GM18868 (cell line): Measurements from ENCODE around the gene SRGAP2B.
"Not testable (repeated sequence)": the region's sequence is repeated elsewhere in the genome, so short reads cannot be mapped to it uniquely, and the experiment has no call there.

ENCODE experiments used
- ATAC-seq: cut with Tn5 transposase; IDR thresholded peaks from one replicate; pipeline ENCODE4 v1.9.1; 2021; ENCODE audit warnings: mild to moderate bottlenecking, moderate library complexity; ENCODE audit not compliant: unreplicated experiment

SRGAP2B gene

GRCh38 chr1:145047553-145047952 is 47.6 kb downstream of the SRGAP2B start:
- peak; percentile 89 for ATAC-seq

GRCh38 chr1:145045571-145046273 is 49.4 kb downstream of the SRGAP2B start:
- not testable (repeated sequence) for ATAC-seq

- ATAC-seq = peak; percentile 81
These were observed 53.6 kb downstream of the SRGAP2B start for GRCh38 chr1:145041519-145041918.

GRCh38 chr1:145036019-145036418 is 59.1 kb downstream of the SRGAP2B start:
- not testable (repeated sequence) for ATAC-seq

GRCh38 chr1:145033523-145033922 is 61.6 kb downstream of the SRGAP2B start:
- not testable (repeated sequence) for ATAC-seq

GRCh38 chr1:145027251-145027650 is 67.9 kb downstream of the SRGAP2B start:
- not testable (repeated sequence) for ATAC-seq

GRCh38 chr1:145025286-145025685 is 69.8 kb downstream of the SRGAP2B start:
- not testable (repeated sequence) for ATAC-seq

- not testable (repeated sequence) for ATAC-seq
These were observed 72.9 kb downstream of the SRGAP2B start for GRCh38 chr1:145022259-145022658.

GRCh38 chr1:145021749-145022148 is 73.4 kb downstream of the SRGAP2B start:
- ATAC-seq = not testable (repeated sequence)

- not testable (repeated sequence) for ATAC-seq
These were observed 75.4 kb downstream of the SRGAP2B start for GRCh38 chr1:145019709-145020108.

GRCh38 chr1:145017725-145018124 is 77.4 kb downstream of the SRGAP2B start:
- ATAC-seq = not testable (repeated sequence)

GRCh38 chr1:145016492-145016862 is 78.7 kb downstream of the SRGAP2B start:
- ATAC-seq = not testable (repeated sequence)

GRCh38 chr1:145015744-145016491 is 79.2 kb downstream of the SRGAP2B start:
- ATAC-seq = peak; percentile 72

GRCh38 chr1:145013353-145013752 is 81.8 kb downstream of the SRGAP2B start:
- ATAC-seq = not testable (repeated sequence)

- not testable (repeated sequence) for ATAC-seq
These were observed 83.3 kb downstream of the SRGAP2B start for GRCh38 chr1:145011811-145012210.

GRCh38 chr1:145010580-145010979 is 84.5 kb downstream of the SRGAP2B start:
- ATAC-seq = not testable (repeated sequence)

- ATAC-seq = not testable (repeated sequence)
These were observed 85.2 kb downstream of the SRGAP2B start for GRCh38 chr1:145009928-145010327.

- peak; percentile 72 for ATAC-seq
These were observed 86.7 kb downstream of the SRGAP2B start for GRCh38 chr1:145008388-145008787.

GRCh38 chr1:145005142-145005541 is 90.0 kb downstream of the SRGAP2B start:
- ATAC-seq = not testable (repeated sequence)

GRCh38 chr1:145001381-145001780 is 93.7 kb downstream of the SRGAP2B start:
- not testable (repeated sequence) for ATAC-seq

GRCh38 chr1:145000743-145001326 is 94.3 kb downstream of the SRGAP2B start:
- not testable (repeated sequence) for ATAC-seq
